ENCODE results near the gene BABAM1.
"Not testable (repeated sequence)": the region's sequence is repeated elsewhere in the genome, so short reads cannot be mapped to it uniquely, and the experiment has no call there.

BABAM1 gene

DNA sequence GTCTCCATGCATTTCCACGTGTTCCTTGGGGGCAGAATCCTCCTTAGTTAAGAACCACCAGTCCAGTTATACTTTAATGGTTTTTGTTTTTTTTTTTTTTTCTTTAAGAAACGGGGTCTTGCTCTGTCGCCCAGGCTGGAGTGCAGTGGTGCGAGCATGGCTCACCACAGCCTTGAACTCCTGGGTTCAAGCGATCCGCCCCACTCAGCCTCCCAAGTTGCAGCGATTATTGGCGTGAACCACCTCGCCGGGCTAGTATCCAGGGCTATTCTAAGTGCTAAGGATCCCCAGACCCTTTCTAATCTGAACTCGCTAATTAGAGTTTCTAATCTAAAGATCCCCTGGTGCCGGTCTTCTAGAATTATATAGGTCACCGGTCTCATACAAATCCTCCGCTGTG, 26.4 kb downstream of the BABAM1 start:
- DNase-seq (no peak), ATAC-seq (replicated peaks) (no peak)
- Mint-ChIP-seq H3K36me3 (ENCODE audit: insufficient read depth) (no peaks in the 10 kb centered on the region), H3K4me3 (no peak overlapping the region), H3K9me3 (no peaks in the 10 kb centered on the region), H3K4me1 (ENCODE audit: low read depth in 2 of 2) (peaks cover 5 to 6% of the 10 kb centered on the region in 2 donors), H3K27ac (no peak overlapping the region), H3K27me3 (no peaks in the 10 kb centered on the region)

DNA sequence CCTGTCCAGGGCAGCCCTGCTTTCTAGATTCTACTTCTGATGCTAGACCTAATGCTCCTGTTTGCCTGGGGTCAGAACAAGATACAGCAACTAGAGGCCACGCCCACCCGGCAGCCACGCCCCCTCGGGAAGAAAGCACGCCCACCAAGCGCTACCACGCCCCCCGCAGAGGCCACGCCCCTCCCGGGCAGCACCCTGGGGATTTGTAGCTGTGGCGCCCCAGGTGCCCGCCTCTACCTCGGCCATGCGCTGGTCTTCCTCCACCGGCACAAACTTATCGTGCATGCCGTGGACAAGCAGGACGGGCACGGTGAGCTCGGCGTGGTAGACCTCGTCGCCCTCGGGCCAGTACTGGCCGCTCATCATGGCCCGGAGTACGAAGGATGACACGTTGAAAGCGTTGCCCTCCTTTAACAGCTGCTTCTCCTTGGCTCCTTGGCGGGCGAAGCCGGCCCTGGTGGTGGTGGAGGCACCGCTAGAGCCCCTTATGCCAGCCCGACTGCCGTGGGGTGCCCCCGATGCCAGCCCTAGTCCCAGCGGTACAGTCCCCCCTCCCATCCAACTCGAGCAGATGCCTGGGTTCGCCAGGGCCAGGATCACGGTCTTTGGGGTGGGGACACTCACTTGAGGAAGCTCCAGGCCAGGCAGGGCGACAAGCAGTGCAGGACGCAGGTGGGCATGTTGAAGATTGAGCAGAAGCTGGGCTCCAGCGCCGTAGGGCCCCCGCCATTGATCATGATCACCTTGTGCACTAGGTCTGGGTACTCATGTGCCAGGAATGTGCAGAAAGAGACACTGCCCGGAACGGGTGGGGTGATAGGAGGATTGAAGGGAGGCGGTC, 27.0 kb downstream of the BABAM1 start:
- no peaks in the 10 kb centered on the region for H3K9me3 Mint-ChIP-seq
- H3K27ac Mint-ChIP-seq: no peak overlapping the region
- H3K4me1 Mint-ChIP-seq (ENCODE audit: low read depth in 2 of 2): peaks cover 5 to 6% of the 10 kb centered on the region in 2 donors
- DNase-seq: peak; percentile 36 to 44 (median 41)
- ATAC-seq (replicated peaks): no peak
- no peak overlapping the region for H3K4me3 Mint-ChIP-seq
- H3K36me3 Mint-ChIP-seq (ENCODE audit: insufficient read depth): no peaks in the 10 kb centered on the region
- H3K27me3 Mint-ChIP-seq: no peaks in the 10 kb centered on the region

DNA sequence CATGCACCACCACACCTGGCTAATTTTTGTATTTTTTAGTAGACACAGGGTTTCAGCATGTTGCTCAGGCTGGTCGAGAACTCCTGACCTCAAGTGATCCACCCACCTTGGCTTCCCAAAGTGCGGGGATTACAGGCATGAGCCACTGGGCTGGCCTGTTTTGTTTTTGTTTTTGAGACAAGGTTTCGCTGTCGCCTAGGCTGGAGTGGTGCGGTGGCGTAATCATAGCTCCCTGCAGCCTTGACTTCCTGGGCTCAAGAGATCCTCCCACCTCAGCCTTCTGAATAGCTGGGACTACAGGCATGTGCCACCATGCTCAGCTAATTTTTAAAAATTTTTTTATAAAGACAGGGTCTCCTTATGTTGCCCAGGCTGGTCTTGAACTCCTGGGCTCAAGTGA, 28.3 kb downstream of the BABAM1 start:
- not testable (repeated sequence) for H3K9me3 Mint-ChIP-seq; H3K27me3 Mint-ChIP-seq; ATAC-seq (replicated peaks); H3K4me1 Mint-ChIP-seq (ENCODE audit: low read depth in 2 of 2); H3K4me3 Mint-ChIP-seq; H3K27ac Mint-ChIP-seq; DNase-seq; H3K36me3 Mint-ChIP-seq (ENCODE audit: insufficient read depth)

DNA sequence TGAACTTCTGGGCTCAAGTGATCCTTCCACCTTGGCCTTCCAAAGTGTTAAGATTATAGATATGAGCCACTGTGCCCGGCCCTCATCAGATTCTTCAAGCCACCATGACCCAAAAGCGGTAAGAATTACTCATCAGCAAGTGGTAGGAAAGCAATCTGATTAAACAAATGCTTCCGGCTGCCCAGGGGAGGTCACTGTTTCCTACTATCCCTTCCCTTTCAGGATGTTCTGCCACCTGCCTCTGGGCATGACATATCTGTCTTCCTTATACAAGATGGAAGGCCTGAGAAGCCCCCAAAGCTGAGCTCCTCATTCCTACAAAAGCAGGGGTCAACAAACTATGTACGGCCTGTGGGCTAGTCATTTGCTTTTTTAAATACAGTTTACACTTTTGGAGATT, 29.0 kb downstream of the BABAM1 start:
- no peak for DNase-seq
- Mint-ChIP-seq H3K27me3 (no peaks in the 10 kb centered on the region), H3K27ac (no peak overlapping the region), H3K9me3 (no peaks in the 10 kb centered on the region), H3K4me1 (ENCODE audit: low read depth in 2 of 2) (peaks cover 5 to 6% of the 10 kb centered on the region in 2 donors), H3K4me3 (no peak overlapping the region), H3K36me3 (ENCODE audit: insufficient read depth) (peaks cover 6% of the 10 kb centered on the region)
- ATAC-seq (replicated peaks): no peak

DNA sequence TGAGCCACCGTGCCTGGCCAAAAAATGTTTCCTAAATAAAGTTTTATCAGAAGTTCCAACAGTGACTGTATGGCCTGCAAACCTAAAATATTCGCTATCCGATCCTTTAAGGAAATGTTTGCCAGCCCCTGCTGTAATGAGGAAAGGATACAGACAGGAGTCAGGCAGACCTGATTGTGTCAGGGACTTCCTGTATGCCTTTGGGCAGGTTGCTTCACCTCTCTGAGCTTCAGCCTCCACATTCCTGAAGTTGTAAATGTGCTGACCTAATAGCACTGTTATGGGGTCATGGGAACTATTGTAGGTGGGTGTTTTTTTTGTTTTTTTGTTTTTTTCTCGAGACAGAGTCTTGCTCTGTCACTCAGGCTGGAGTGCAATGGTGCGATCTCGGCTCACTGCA, 29.7 kb downstream of the BABAM1 start:
- Mint-ChIP-seq H3K27me3 (no peaks in the 10 kb centered on the region), H3K36me3 (ENCODE audit: insufficient read depth) (peaks cover 6% of the 10 kb centered on the region), H3K4me3 (no peak overlapping the region), H3K4me1 (ENCODE audit: low read depth in 2 of 2) (peaks cover 4 to 5% of the 10 kb centered on the region in 2 donors), H3K9me3 (no peaks in the 10 kb centered on the region), H3K27ac (peak overlapping the region in 1 of 2 donors; percentile 62)
- DNase-seq (no peak), ATAC-seq (replicated peaks) (no peak)

DNA sequence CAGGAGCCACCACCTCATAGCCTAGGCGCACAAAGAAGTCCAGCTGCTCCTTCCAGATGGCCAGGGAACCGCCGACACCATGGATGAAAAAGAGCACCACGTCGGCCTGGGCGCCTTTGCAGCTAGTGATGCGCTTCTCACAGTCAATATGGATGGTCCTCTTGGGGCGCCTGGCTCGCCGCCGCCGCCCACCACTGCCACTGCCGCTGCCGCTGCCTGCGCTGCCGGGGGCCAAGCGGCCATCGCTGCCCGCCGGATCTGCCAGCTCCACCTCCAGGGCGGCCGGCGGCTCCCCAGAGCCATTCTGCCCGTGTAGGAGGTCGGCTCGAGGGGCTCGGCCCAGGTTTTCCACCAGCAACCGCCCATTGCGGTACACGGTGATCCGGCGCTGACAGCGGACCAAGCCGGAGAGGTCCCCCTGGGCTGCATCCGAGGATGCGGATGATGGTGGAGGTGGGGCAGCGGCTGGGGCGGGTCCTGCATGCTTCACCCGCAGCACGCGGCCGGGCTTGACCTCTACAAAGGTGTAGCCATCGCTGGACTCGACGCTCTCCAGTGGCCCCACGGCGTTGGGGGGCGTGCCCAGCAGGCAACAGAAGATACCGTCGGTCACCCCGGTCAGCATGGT, 33.9 kb downstream of the BABAM1 start:
- no peak for ATAC-seq (replicated peaks)
- Mint-ChIP-seq H3K9me3 (no peaks in the 10 kb centered on the region), H3K36me3 (ENCODE audit: insufficient read depth) (peaks cover 15% of the 10 kb centered on the region), H3K27me3 (no peaks in the 10 kb centered on the region), H3K27ac (no peak overlapping the region), H3K4me3 (peak overlapping the region; percentile 3 to 45), H3K4me1 (ENCODE audit: low read depth in 2 of 2) (peaks cover 14 to 19% of the 10 kb centered on the region in 2 donors)
- DNase-seq: no peak

DNA sequence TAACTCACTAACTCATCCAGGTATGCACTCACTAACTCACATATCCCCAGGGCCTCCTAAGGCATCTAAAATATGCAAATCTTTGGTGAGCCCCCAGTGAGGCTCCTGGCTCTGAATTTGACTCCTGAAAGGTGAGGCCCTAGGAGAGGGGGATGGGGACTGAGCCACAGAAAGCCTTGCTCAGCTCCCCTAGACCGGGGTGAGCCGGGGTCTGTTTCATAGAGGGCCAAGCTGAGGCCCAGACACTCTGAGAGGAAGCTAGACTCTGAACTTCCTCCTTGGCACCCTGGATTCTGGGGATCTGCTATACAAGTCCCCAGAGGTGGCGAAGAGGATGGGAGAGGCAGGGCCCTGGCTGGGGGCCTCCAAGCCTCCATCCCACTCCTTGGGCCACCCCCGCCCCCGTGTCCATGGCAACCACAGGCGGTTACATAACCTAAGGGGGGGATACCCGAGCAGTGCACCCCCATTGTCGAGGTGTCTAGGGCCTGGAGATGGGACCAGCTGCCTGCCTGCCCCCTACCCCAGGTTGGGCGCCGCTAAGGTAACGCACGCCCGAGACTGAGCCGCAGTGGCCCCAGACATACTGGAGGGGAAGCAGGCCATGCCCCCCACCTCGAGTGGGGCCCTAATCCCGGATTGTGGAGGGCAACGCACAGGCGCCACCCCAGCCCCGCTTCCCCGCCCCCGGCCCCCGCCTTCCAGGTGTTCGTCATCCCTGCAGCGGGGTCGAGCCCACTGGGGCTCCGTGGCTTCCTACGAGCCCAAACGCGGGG, 35.3 kb downstream of the BABAM1 start:
- Mint-ChIP-seq H3K27me3 (no peaks in the 10 kb centered on the region), H3K4me1 (ENCODE audit: low read depth in 2 of 2) (peaks cover 20% of the 10 kb centered on the region in 2 donors), H3K36me3 (ENCODE audit: insufficient read depth) (peaks cover 17% of the 10 kb centered on the region), H3K9me3 (no peaks in the 10 kb centered on the region), H3K4me3 (peak overlapping the region; percentile 74 to 86), H3K27ac (peak overlapping the region in 1 of 2 donors; percentile 78)
- DNase-seq (no peak), ATAC-seq (replicated peaks) (no peak)

DNA sequence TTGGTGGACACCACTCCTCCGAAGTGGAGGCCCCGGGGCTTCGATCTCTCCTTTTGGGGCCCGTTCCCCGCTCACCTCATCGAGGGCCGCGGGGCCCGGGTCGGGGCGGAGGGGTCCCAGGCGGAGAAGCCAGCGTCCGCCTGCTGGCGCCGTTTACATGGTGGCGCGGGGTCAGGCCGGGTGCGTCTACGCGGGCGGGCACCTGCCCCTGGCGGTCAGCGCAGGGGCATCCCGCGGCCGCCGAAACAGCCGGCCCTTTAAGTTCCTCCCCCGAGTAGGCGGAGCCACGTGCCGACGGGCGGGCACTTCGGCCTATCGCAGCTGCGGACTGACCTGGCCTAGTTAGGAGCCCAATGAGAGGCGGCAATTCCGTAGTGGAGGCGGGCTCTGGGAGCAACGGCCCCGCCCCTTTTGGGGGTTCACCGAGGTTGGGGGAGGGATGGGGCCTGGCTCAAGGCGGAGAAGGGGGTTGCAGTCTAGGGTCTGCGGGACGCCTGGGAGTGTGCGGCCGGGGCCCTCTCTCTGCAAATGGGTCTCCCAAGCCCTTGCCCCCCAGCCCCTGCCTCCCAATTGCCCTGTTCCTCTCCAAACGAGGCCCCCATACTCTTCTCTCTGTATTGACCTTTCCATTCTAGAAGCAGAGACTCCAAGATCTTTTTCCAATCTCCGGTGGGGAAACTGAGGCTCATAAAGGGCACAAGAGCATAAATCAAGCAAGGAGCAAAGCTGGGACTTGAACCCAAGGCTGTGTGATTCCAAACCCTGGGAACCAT, 36.1 kb downstream of the BABAM1 start, which contains the start of gene ABHD8:
Gene ABHD8, minus strand, starts transcription at position 259 of the 773 bp plus-strand sequence. CDS start 1,809 bp downstream, outside the sequence.
- peak within 1 kb of the TSS in 1 of 2 donors; percentile 78 for H3K27ac Mint-ChIP-seq
- no peaks in the 10 kb centered on the region for H3K9me3 Mint-ChIP-seq
- H3K4me1 Mint-ChIP-seq (ENCODE audit: low read depth in 2 of 2): peaks cover 24 to 25% of the 10 kb centered on the region in 2 donors
- peak within 1 kb of the TSS; percentile 74 to 86 for H3K4me3 Mint-ChIP-seq
- DNase-seq (peak; percentile 91 to 94 (median 92)), ATAC-seq (replicated peaks) (peak; percentile 68)
- no peaks in the 10 kb centered on the region for H3K27me3 Mint-ChIP-seq
- peaks cover 17% of the 10 kb centered on the region for H3K36me3 Mint-ChIP-seq (ENCODE audit: insufficient read depth)

DNA sequence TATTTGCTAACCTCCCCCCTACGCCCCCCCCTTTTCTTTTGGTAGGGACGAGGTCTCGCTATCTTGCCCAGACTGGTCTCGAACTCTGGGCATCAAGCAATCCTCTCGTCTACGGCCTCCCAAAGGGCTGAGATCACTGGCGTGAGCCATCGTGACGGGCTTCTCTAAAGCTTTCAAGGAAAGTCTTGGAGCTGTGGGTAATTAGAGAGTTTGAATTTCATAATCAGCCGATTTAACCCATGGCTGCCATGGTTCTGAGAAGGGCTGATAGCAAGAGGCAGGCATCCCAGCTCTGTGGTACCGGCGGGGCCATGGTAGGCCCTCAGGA, 36.7 kb downstream of the BABAM1 start:
- ATAC-seq (replicated peaks): no peak
- H3K27ac Mint-ChIP-seq: peak overlapping the region in 1 of 2 donors; percentile 78
- no peaks in the 10 kb centered on the region for H3K27me3 Mint-ChIP-seq
- no peak for DNase-seq
- peak overlapping the region; percentile 74 to 86 for H3K4me3 Mint-ChIP-seq
- no peaks in the 10 kb centered on the region for H3K9me3 Mint-ChIP-seq
- peaks cover 24 to 25% of the 10 kb centered on the region in 2 donors for H3K4me1 Mint-ChIP-seq (ENCODE audit: low read depth in 2 of 2)
- peaks cover 19% of the 10 kb centered on the region for H3K36me3 Mint-ChIP-seq (ENCODE audit: insufficient read depth)

DNA sequence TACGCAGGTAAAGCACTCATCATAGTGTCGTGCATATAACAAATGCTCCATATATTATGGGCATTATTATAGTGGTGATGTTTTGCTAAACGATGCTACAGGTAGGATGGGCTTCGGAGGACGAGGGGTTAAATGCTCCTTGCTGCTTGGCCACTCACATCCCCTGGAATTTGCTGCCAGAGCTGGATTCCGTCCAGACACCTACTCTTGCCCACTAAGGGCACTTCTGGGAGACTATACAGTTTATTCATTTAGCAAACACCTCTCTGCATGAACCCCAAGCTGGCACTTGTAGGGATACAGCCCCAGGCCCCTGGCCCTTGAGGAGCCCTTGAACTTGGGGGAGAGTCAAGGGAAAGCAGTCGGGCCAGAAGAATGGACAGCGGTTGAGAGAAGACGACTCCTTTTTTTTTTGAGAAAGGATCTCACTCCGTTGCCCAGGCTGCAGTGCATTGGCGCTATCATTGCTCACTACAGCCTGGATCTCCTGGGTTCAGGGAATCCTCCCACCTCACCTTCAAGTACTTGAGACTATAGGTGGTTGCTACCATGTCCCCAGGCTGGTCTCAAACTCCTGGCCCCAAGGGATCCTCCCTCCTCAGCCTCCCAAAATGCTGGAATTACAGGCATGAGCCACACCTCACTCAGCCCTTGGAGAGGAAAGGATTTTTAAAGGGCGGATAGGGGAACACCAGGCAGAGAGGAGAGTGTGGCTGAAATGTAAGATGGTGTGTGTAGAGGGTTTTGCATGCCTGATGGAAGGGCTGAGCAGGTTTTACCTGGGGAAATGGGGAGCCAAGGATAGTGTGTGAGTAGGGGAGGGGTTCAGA, 37.4 kb downstream of the BABAM1 start:
- Mint-ChIP-seq H3K4me1 (ENCODE audit: low read depth in 2 of 2) (peaks cover 29 to 32% of the 10 kb centered on the region in 2 donors), H3K36me3 (ENCODE audit: insufficient read depth) (peaks cover 25% of the 10 kb centered on the region), H3K4me3 (peak overlapping the region; percentile 84 to 86), H3K27ac (peak overlapping the region in 1 of 2 donors; percentile 70), H3K9me3 (no peaks in the 10 kb centered on the region), H3K27me3 (no peaks in the 10 kb centered on the region)
- DNase-seq (no peak), ATAC-seq (replicated peaks) (no peak)

DNA sequence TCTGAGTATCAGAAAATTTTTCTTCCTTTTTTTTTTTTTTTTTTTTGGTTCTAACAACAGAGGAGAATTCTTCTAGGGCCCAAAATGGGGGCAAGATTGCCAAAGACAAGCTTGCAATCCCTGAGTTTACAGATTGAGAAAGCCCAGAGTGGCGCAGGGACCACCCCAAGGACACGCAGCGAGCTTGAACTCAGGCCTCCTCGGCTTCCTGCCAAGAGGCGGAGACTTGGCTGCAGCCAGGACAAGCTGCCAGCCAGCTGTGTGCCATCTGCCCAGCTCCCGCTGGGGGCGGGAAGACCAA, 37.9 kb downstream of the BABAM1 start:
- no peaks in the 10 kb centered on the region for H3K27me3 Mint-ChIP-seq
- no peaks in the 10 kb centered on the region for H3K9me3 Mint-ChIP-seq
- H3K4me1 Mint-ChIP-seq (ENCODE audit: low read depth in 2 of 2): peaks cover 32 to 36% of the 10 kb centered on the region in 2 donors
- peaks cover 23% of the 10 kb centered on the region for H3K36me3 Mint-ChIP-seq (ENCODE audit: insufficient read depth)
- H3K4me3 Mint-ChIP-seq: peak overlapping the region; percentile 84 to 86
- DNase-seq (no peak), ATAC-seq (replicated peaks) (no peak)
- H3K27ac Mint-ChIP-seq: peak overlapping the region in 1 of 2 donors; percentile 70

DNA sequence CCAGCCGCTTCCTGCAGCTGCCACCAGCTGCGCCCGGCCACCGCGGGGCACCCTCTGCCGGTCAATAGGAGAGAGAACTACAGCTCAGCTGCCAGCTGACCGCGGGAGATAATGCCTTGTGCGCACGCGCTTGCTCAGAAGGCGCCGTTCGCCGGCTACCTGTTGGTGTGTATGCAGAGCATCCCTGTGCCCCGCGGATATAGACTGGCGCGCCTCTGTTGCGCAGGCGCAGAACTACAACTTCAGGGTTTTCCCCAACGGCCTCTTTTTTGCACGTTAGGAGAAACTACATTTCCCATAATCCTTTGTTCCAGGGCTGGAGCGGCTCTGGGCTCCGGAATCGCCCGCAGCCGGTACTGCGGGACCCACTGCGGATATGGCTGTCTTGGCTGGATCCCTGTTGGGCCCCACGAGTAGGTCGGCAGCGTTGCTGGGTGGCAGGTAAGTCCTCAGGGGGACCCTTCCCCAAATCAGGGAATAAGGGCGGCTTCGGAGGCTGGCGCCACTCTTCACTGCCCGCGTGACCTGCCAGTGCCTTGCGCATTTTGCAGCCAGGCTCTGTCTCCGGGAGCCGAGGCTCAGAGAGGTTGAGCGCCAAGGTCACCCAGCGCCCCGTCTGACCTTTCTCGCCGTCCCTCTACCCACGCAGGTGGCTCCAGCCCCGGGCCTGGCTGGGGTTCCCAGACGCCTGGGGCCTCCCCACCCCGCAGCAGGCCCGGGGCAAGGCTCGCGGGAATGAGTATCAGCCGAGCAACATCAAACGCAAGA, 38.5 kb downstream of the BABAM1 start, which contains the start of gene MRPL34:
Gene MRPL34, plus strand, starts transcription at position 356 of the 768 bp plus-strand sequence. Its CDS starts 21 bp downstream, at position 377.
- H3K36me3 Mint-ChIP-seq (ENCODE audit: insufficient read depth): peaks cover 23% of the 10 kb centered on the region
- peaks cover 36 to 41% of the 10 kb centered on the region in 2 donors for H3K4me1 Mint-ChIP-seq (ENCODE audit: low read depth in 2 of 2)
- peak within 1 kb of the TSS in 1 of 2 donors; percentile 70 for H3K27ac Mint-ChIP-seq
- H3K27me3 Mint-ChIP-seq: no peaks in the 10 kb centered on the region
- DNase-seq (peak; percentile 88 to 92 (median 91)), ATAC-seq (replicated peaks) (peak; percentile 61)
- peak within 1 kb of the TSS; percentile 84 to 86 for H3K4me3 Mint-ChIP-seq
- no peaks in the 10 kb centered on the region for H3K9me3 Mint-ChIP-seq
